NB4 (cell line): ENCODE results near the gene MELTF.

Source experiments
- CTCF ChIP-seq: IDR thresholded peaks from one replicate; pipeline ENCODE4 v1.5.1; 2012; ENCODE audit warnings: low read depth, low read length
- POLR2A ChIP-seq: IDR thresholded peaks from 2 replicates; pipeline ENCODE4 v1.6.1; 2011; ENCODE audit warnings: mild to moderate bottlenecking; ENCODE audit not compliant: insufficient read length; ENCODE audit errors: extremely low read depth

DNA sequence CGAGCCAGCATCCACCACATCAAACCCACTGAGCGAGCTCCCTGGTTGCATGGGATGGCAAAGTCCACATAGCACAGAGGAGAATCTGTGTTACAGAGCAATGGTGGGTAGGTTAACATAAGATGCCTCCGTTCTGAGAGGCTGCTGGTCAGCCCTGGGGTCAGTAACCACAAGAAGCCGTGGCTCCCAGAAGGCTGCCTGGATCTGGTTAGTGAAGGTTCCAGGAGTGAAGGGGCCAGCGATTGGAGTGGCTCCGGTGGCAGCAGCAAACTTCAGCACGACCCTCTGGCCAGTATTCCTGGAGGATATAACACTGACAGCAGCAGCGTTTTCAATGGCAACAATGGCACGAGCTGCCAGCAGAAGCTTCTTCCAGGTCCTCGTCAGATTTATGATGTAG is 42.6 kb downstream of the MELTF start:
- TF ChIP-seq CTCF (no peak), POLR2A (no peak)
